Retinal pigment epithelial cell (primary cell): Measurements from ENCODE around the gene PDHX.

Experiments
- DNase-seq: peaks from one replicate; pipeline ENCODE4 v3.0.0-alpha.2; 2010; ENCODE audit warnings: low read depth
- H3K4me3 ChIP-seq: 2 replicates; pipeline ENCODE4 v1.5.1; 2011; ENCODE audit warnings: mild to moderate bottlenecking, low read length, control low read depth, moderate library complexity
- TF ChIP-seq, protein P1 (sequence below): conservative IDR thresholded peaks from 2 replicates; pipeline ENCODE4 v1.5.1; 2011; ENCODE audit warnings: low read depth, low read length, control low read depth, inconsistent platforms

PDHX gene

DNA sequence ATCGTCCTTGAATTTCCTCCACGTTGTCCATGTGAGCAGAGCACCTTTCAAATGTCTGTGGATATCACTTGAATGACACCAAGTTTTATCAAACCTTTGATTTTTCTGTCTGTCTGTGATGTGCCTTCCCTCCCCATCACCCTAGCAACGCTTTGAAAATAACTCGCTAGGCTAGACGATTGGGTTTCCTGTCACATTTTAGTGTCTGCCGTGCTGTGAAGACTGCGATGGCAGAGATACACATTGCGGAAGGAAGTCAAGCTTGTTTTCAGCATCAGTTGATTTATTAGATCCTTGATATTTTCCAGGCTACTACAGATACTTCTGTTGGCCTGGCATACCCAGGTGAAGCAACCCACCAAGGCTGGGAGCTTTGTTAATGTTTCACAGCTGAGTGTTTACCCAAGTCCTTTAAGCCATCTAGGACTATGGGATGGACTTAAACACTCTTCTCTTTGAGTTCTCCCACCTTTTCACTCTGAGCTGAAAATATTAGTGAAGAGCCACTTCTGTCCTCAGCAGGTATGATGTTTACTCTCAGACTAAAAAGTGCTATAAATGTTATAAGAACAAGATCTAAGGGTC, 128.9 kb downstream of the PDHX start:
- DNase-seq = no peak
- TF ChIP-seq, protein P1, sequence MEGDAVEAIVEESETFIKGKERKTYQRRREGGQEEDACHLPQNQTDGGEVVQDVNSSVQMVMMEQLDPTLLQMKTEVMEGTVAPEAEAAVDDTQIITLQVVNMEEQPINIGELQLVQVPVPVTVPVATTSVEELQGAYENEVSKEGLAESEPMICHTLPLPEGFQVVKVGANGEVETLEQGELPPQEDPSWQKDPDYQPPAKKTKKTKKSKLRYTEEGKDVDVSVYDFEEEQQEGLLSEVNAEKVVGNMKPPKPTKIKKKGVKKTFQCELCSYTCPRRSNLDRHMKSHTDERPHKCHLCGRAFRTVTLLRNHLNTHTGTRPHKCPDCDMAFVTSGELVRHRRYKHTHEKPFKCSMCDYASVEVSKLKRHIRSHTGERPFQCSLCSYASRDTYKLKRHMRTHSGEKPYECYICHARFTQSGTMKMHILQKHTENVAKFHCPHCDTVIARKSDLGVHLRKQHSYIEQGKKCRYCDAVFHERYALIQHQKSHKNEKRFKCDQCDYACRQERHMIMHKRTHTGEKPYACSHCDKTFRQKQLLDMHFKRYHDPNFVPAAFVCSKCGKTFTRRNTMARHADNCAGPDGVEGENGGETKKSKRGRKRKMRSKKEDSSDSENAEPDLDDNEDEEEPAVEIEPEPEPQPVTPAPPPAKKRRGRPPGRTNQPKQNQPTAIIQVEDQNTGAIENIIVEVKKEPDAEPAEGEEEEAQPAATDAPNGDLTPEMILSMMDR = no peak
- H3K4me3 ChIP-seq = no peak overlapping the region
